ENCODE measurements around the gene PPIF.

- no peak for TF ChIP-seq CTCF (IDR thresholded peaks at IDR 0.05)
- no peak for TF ChIP-seq TCF7L2 (IDR thresholded peaks at IDR 0.05; ENCODE audit: low read depth, low read length)
- no peak for TF ChIP-seq SIN3A (IDR thresholded peaks at IDR 0.05; ENCODE audit: borderline replicate concordance, insufficient read depth, low read depth, low read length)
- no peak for TF ChIP-seq REST (IDR thresholded peaks at IDR 0.05; ENCODE audit: insufficient read depth in 1 of 2, low read depth in 2 of 2, low read length in 1 of 2)
- no peak for TF ChIP-seq POLR2AphosphoS5 (IDR thresholded peaks at IDR 0.05; ENCODE audit: low read depth, low read length)
These were observed 43.4 kb upstream of the PPIF start for GRCh38 chr10:79303631-79304478.

Measured in Panc1 (cell line).